GM21619 (cell line): ENCODE measurements around the gene TASOR2.

Experiments used
- ATAC-seq: cut with Tn5 transposase; IDR thresholded peaks from one replicate; pipeline ENCODE4 v1.9.1; 2021; ENCODE audit not compliant: unreplicated experiment

Gene TASOR2

DNA sequence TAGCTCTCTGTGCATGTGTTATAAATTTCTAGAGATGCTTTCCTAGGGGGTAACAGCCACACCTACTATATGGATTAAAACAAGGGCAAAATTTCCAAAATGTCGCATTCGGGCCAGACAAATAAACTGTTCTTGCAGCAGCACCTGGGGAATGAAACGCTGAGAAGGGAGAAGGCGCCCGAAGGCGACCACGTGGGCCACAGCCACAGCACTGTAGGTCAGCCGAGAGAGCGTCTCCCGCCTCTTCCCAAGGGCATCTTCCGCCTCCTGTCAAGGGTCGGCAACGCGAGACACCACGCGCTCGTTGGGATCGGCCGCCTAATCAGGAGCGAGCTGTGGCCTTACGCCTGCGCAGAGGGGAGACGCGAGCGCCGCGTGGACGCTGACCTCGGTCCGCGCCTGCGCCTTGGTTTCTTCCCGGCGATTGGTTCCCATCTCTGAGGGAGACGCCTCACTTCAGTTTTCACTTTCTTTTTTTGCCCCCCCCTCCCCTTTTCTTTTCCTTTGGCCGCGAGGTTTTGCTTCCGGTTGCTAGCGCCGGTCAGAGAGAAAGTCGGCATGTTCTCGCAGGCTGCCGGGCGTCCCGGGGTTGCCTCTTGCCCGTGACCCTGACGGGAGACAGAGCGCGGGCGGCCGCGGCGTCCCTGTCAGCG lies at the start of gene TASOR2:
TASOR2 (plus strand) TSS at position 521 of the 653 bp plus-strand sequence. CDS start 35,805 bp downstream, outside the sequence.
- ATAC-seq, result peak; percentile 62

DNA sequence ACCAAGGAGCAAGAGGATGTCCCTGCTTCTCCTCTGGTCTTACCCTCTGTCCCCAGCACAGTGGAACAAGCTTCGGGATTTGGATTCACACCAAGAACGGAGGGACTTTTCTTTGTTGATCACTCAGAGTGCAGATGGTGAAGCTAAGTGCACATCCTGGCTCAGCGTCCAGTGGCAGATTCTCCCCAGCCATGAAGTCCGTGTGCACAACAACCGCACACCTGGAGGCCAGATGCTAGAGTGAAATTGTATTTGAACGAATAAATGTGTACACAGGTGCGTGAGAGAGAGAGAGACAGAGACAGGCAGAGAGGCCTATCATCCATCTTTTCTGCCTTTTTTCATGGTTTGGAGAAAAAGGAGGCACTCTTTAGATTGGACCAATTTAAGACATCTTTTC lies 49.7 kb upstream of the TASOR2 start:
- no peak for ATAC-seq

DNA sequence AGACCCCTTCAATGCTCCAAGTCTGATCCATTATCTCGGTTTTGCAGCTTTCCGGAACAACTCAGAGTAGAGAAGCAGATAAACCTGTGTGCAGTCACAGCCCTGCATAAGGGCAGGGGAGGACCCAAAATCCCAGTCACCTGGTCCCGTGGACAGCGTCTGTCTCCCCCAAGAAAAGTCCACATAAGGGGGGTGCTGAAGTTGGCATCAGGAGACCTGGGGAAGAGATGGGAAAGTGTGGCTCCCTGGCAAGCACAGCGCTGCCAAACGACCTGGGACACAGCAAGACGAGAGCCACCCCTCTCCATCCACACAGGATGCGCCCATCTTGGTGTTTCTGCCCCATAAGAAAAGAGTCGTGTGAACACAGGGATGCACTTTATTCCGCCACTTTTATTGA lies 46.1 kb upstream of the TASOR2 start:
- ATAC-seq, result no peak

- ATAC-seq, result no peak
Measured at GRCh38 chr10:5639066-5639465, 45.6 kb upstream of the TASOR2 start.

GRCh38 chr10:5640036-5640435 lies 44.6 kb upstream of the TASOR2 start:
- ATAC-seq, result no peak

GRCh38 chr10:5640501-5640900 lies 44.1 kb upstream of the TASOR2 start:
- ATAC-seq, result no peak

GRCh38 chr10:5641501-5641900 lies 43.1 kb upstream of the TASOR2 start:
- no peak for ATAC-seq

DNA sequence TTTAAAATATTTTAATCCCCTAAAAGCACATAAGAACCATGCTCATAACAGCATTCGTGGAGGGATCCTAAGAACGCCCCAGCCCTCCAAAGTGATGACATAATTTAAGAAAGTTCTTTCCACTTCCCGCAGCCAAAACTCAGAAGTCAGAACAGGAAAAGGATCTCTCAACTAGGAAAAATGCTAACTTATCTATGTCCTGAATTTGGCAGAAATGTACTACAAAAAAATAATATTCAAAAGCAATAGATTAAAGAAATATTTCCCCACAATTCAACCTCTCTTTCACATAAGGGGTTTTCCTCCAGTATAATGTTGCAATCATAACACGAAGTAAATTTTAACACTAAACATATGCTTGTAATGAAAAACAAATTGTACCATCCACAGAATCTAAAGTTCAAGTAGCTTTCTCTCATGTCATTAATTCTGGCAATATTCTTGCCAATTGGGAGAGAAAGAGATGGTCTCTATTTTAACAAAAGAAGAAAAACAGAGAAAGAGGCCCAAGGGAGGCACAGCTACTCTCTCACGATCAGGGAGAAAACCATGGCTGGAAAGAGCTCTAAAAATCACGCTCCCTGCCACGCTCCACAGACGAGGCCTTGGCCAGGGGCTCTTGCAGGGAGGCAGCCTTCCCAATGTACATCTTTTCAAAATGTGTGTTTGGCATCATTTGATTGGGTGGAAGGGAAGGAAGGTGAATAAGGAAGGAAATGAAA lies 41.1 kb upstream of the TASOR2 start:
- ATAC-seq, result no peak

GRCh38 chr10:5644930-5645329 lies 39.7 kb upstream of the TASOR2 start:
- no peak for ATAC-seq

- no peak for ATAC-seq
Measured at GRCh38 chr10:5645375-5645774, 39.3 kb upstream of the TASOR2 start.

- ATAC-seq, result no peak
Measured at GRCh38 chr10:5645944-5646617, 38.6 kb upstream of the TASOR2 start.

- ATAC-seq, result no peak
Measured at GRCh38 chr10:5647507-5648240, 37.0 kb upstream of the TASOR2 start.

DNA sequence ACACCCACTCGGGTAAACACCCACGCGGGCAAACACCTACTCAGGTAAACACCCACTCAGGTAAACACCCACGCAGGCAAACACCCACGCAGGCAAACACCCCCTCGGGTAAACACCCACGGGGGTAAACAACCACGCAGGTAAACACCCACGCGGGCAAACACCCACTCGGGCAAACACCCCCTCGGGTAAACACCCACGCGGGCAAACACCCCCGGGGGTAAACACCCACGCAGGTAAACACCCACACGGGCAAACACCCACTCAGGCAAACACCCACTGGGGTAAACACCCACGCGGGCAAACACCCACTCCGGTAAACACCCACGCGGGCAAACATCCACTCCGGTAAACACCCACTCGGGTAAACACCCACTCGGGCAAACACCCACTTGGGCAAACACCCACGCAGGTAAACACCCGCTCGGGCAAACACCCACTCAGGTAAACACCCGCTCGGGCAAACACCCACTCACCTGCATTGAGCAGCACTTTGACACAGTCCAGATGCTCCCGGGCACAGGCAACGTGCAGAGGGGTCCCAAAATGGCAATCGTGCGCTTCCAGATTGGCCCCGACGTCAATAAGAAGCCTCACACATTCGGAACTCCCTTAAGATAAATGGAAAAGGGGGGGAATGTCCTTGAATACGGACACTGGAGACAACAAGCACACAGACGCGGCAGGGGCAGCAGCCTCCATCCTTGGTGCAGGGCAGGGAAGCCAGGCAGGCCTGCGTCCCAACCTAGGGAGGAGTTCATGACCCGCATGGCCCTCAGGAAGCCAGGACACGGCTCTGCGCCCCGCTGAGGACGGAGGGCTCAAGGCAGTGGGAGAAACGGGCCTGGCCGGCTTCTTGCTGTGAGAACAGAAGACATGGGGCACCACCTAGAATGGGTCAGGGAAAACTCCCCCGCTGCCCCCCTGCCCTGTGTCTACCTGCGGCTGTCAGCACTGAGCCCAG lies 35.9 kb upstream of the TASOR2 start:
- no peak for ATAC-seq

- ATAC-seq, result no peak
Measured at GRCh38 chr10:5649746-5650145, 34.9 kb upstream of the TASOR2 start.

DNA sequence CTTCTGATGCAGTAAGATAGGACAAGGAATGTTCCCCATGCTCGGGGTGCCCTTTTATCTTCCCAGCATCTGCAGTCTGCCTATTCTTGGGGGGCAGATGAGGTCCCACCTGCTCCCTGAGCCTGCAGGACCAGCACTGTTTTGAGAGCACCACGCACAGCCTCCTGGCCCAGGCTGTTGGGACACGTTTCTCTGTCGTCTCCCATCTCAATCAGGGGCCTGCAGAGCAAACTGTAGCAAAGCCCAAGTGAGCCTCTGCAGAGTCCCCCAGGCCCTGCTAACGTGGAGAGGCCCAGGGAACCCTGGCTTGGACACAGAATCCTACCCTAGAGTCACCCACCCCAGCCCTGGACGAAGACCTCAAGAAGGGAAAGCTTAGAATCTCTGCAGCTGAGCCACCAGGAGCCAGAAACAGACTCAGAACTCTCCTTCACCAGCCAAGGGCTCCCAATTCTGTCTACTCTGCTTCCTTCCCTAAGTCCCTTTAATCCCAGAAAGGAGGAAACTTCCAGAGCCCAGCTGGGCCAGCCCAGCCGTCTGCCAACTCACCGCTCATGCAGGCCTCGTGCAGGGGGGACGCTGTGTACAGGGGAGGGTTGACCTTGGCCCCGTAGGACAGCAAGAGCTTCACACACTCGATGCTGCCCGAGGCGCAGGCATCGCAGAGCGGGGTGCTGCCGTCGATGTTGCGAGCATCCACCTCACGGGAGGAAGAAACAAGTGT lies 33.8 kb upstream of the TASOR2 start:
- ATAC-seq, result no peak

- ATAC-seq, result no peak
Measured at GRCh38 chr10:5651388-5651764, 33.3 kb upstream of the TASOR2 start.

- no peak for ATAC-seq
Measured at GRCh38 chr10:5652746-5653145, 31.9 kb upstream of the TASOR2 start.

DNA sequence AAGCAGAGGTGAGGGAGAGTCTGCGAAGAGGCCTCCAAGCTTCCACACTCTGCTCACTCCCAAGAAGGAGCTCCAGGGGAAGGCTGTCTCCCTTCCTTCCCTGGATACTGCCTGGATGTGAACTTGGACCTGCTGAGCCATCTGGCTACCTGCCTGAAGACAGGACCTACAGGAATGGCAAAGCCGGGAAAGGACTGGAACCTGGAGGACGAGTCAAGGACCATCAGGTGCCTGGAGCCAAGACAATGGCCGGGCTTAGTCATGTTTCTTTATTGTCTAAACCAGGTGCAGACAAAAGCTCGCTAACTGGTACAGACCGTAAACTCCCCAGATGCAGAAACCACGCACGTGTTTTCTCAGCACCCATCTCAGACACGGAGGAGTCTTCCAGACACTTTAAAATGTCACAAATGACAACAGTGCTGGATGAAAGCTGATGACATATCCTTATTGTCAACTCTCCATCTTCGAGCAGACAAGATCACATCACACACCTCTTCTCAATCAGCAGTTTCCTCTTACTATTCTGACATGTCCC lies 30.4 kb upstream of the TASOR2 start:
- no peak for ATAC-seq

- no peak for ATAC-seq
Measured at GRCh38 chr10:5655121-5655520, 29.5 kb upstream of the TASOR2 start.
